Keratinocyte (primary cell): ENCODE results near the gene NEURL1. TPM values are rescaled to one million over a fixed set of nuclear protein-coding genes. Genes with fewer than 3 reads are reported as not detected.

Experiments used
- DNase-seq: peaks from one replicate; pipeline ENCODE4 v3.0.0-alpha.2; 2011; ENCODE audit warnings: low read depth, missing footprints, low spot score
- FAIRE-seq: peaks from 2 replicates; lab custom pipeline; 2011; peaks lifted over from hg19 to GRCh38; lab: Jason Lieb, UNC
- H2AFZ ChIP-seq: 2 replicates; pipeline ENCODE4 v1.6.0; 2012; ENCODE audit warnings: low read length, control low read depth, inconsistent platforms; ENCODE audit not compliant: control insufficient read depth
- H3K27ac ChIP-seq: 2 replicates; pipeline ENCODE4 v1.5.1; 2011; ENCODE audit warnings: low read length; ENCODE audit not compliant: control insufficient read depth, insufficient read depth
- H3K27me3 ChIP-seq: 3 replicates; pipeline ENCODE4 v1.6.0; 2011; ENCODE audit warnings: low read length; ENCODE audit not compliant: control insufficient read depth, insufficient read depth; ENCODE audit errors: extremely low read depth
- H3K36me3 ChIP-seq, 2 experiments: 2 replicates in 1 of 2; 3 replicates in 1 of 2; pipeline ENCODE4 v1.5.1; 2011; ENCODE audit warnings: low read length in 2 of 2, mild to moderate bottlenecking in 1 of 2; ENCODE audit not compliant: control insufficient read depth in 2 of 2, insufficient read depth in 2 of 2; ENCODE audit errors: extremely low read depth in 1 of 2
- H3K4me1 ChIP-seq: 3 replicates; pipeline ENCODE4 v1.5.1; 2011; ENCODE audit warnings: low read length; ENCODE audit not compliant: control insufficient read depth, insufficient read depth; ENCODE audit errors: extremely low read depth
- H3K4me2 ChIP-seq: 3 replicates; pipeline ENCODE4 v1.6.0; 2011; ENCODE audit warnings: low read depth, low read length; ENCODE audit not compliant: control insufficient read depth, insufficient read depth; ENCODE audit errors: extremely low read depth
- H3K4me3 ChIP-seq, 3 experiments: fragments of 200-600 bp in 1 of 3; sonication (generic) in 1 of 3; 2 replicates in 2 of 3; 3 replicates in 1 of 3; pipeline ENCODE4 v1.5.1; 2011 to 2016; ENCODE audit warnings: low read length in 3 of 3, mild to moderate bottlenecking in 3 of 3, control low read depth in 2 of 3, inconsistent platforms in 1 of 3, low read depth in 1 of 3, mixed read lengths in 1 of 3, mixed run types in 1 of 3, moderate library complexity in 1 of 3; ENCODE audit not compliant: control insufficient read depth in 2 of 3, insufficient read depth in 2 of 3; ENCODE audit errors: extremely low read depth in 1 of 3
- H3K79me2 ChIP-seq: 2 replicates; pipeline ENCODE4 v1.6.0; 2012; ENCODE audit warnings: low read length; ENCODE audit not compliant: control insufficient read depth, insufficient read depth
- H3K9ac ChIP-seq: 3 replicates; pipeline ENCODE4 v1.6.0; 2011; ENCODE audit warnings: low read length; ENCODE audit not compliant: control insufficient read depth, insufficient read depth; ENCODE audit errors: extremely low read depth
- H3K9me1 ChIP-seq: 3 replicates; pipeline ENCODE4 v1.6.0; 2011; ENCODE audit warnings: low read length; ENCODE audit not compliant: control insufficient read depth, insufficient read depth; ENCODE audit errors: extremely low read depth
- H3K9me3 ChIP-seq: 2 replicates; pipeline ENCODE4 v1.5.1; 2012; ENCODE audit warnings: low read depth, low read length; ENCODE audit not compliant: control insufficient read depth
- H4K20me1 ChIP-seq: 3 replicates; pipeline ENCODE4 v1.6.0; 2011; ENCODE audit warnings: low read length; ENCODE audit not compliant: control insufficient read depth, insufficient read depth; ENCODE audit errors: extremely low read depth
- CTCF ChIP-seq, 3 experiments: IDR thresholded peaks in 1 of 3; conservative IDR thresholded peaks in 1 of 3; optimal IDR thresholded peaks in 1 of 3; 2 replicates in 2 of 3; 3 replicates in 1 of 3; pipeline versions ENCODE3 to v1.5.1; 2011; ENCODE audit warnings: low read length in 3 of 3, mild to moderate bottlenecking in 3 of 3, moderate library complexity in 2 of 3, control low read depth in 1 of 3, inconsistent platforms in 1 of 3; ENCODE audit not compliant: insufficient read depth in 2 of 3; ENCODE audit errors: extremely low read depth in 1 of 3
- EZH2 ChIP-seq: IDR thresholded peaks from one replicate; pipeline ENCODE4 v1.6.1; 2012; ENCODE audit warnings: inconsistent platforms, mild to moderate bottlenecking, low read length, moderate library complexity
- dilution Hi-C: fragments of 300-500 bp; cut with MboI; formaldehyde crosslinking; loops from one replicate; pipeline ENCODE4 v1.7.0; 2020; ENCODE audit warnings: low sequenced_read_pairs; ENCODE audit not compliant: extremely low pct_ligation_motif_present
- polyA plus RNA-seq, 5 experiments: library from polyadenylated mRNA; depleted of rRNA in 3 of 5; stranded (reverse) in 3 of 5; stranded (forward) in 1 of 5; unstranded in 1 of 5; fragments of >200 nt; gene quantifications; 1 replicate in 1 of 5; 2 replicates in 3 of 5; 3 replicates in 1 of 5; pipeline versions ENCODE4 v1.2.1 to v1.2.3, GENCODE V29; 2011 to 2012; ENCODE audit warnings: missing spikeins in 2 of 5, low read depth in 1 of 5, low replicate concordance in 1 of 5

NEURL1 gene
- polyA plus RNA-seq, 1 donor (not counting 4 experiments of a cell fraction or from before 2014, with no cell fraction given) = 0.03 TPM

GRCh38 chr10:103497161-103497915 lies 3.8 kb downstream of the NEURL1 start:
- Histone ChIP-seq H3K9ac (no peak overlapping the region), H3K27me3 (peaks cover 50% of the 10 kb centered on the region), H2AFZ (no peak overlapping the region), H3K4me1 (peaks cover 8% of the 10 kb centered on the region), H3K36me3 (no peaks in the 10 kb centered on the region), H3K9me1 (no peaks in the 10 kb centered on the region), H3K9me3 (no peaks in the 10 kb centered on the region), H3K4me2 (no peak overlapping the region), H3K4me3 (no peak overlapping the region), H4K20me1 (no peaks in the 10 kb centered on the region), H3K79me2 (no peaks in the 10 kb centered on the region), H3K27ac (no peak overlapping the region)
- TF ChIP-seq EZH2 (no peak), CTCF (optimal IDR thresholded peaks at IDR 0.05 in 1 of 3, IDR thresholded peaks at IDR 0.05 in 1 of 3, conservative IDR thresholded peaks at IDR 0.05 in 1 of 3; ENCODE audit: extremely low read depth in 1 of 3, insufficient read depth in 2 of 3, low read length in 3 of 3) (no peak)
- FAIRE-seq = no peak
- dilution Hi-C loops = no loop called here
- DNase-seq = no peak

GRCh38 chr10:103498936-103499638 lies 5.6 kb downstream of the NEURL1 start:
- no peak overlapping the region for H3K4me2 ChIP-seq
- FAIRE-seq (no peak), DNase-seq (no peak)
- no peaks in the 10 kb centered on the region for H3K9me3 ChIP-seq
- no peak overlapping the region for H3K9ac ChIP-seq
- H3K27me3 ChIP-seq = peaks cover 56% of the 10 kb centered on the region
- dilution Hi-C loops = no loop called here
- TF ChIP-seq CTCF (optimal IDR thresholded peaks at IDR 0.05 in 1 of 3, IDR thresholded peaks at IDR 0.05 in 1 of 3, conservative IDR thresholded peaks at IDR 0.05 in 1 of 3; ENCODE audit: extremely low read depth in 1 of 3, insufficient read depth in 2 of 3, low read length in 3 of 3) (no peak), EZH2 (no peak)
- H3K4me1 ChIP-seq = no peaks in the 10 kb centered on the region
- no peak overlapping the region for H2AFZ ChIP-seq
- no peak overlapping the region for H3K4me3 ChIP-seq
- H4K20me1 ChIP-seq = no peaks in the 10 kb centered on the region
- no peaks in the 10 kb centered on the region for H3K9me1 ChIP-seq
- H3K79me2 ChIP-seq = no peaks in the 10 kb centered on the region
- H3K36me3 ChIP-seq = no peaks in the 10 kb centered on the region
- no peak overlapping the region for H3K27ac ChIP-seq
